Epithelial cell of esophagus (primary cell): Measurements from ENCODE around the gene WDR70.
A peak's percentile ranks its signal among the peaks of the same experiment; 100 is the strongest.
"Not testable (repeated sequence)": the region's sequence is repeated elsewhere in the genome, so short reads cannot be mapped to it uniquely, and the experiment has no call there.

Source experiments
- DNase-seq: peaks from one replicate; pipeline ENCODE4 v3.0.0; 2010; ENCODE audit warnings: low read depth
- H3K4me3 ChIP-seq: 2 replicates; pipeline ENCODE4 v1.5.1; 2011; ENCODE audit warnings: mild to moderate bottlenecking, low read length, control low read depth
- CTCF ChIP-seq: IDR thresholded peaks from 2 replicates; pipeline ENCODE4 v1.5.1; 2011; ENCODE audit warnings: low read depth, mild to moderate bottlenecking, low read length, control low read depth, inconsistent platforms; ENCODE audit not compliant: insufficient read depth; ENCODE audit errors: missing control alignments

Gene WDR70

GRCh38 chr5:37471666-37472197 is 92.6 kb downstream of the WDR70 start:
- no peak for DNase-seq
- no peak for TF ChIP-seq CTCF
- H3K4me3 ChIP-seq, result no peak overlapping the region

GRCh38 chr5:37477426-37477825 is 98.3 kb downstream of the WDR70 start:
- DNase-seq, result no peak
- TF ChIP-seq CTCF, result no peak
- H3K4me3 ChIP-seq, result no peak overlapping the region

GRCh38 chr5:37478121-37478894 is 99.2 kb downstream of the WDR70 start:
- no peak for DNase-seq
- H3K4me3 ChIP-seq, result no peak overlapping the region
- TF ChIP-seq CTCF, result no peak

- not testable (repeated sequence) for DNase-seq, H3K4me3 ChIP-seq
These were observed 102.3 kb downstream of the WDR70 start for GRCh38 chr5:37481395-37481794.

GRCh38 chr5:37490120-37490810 is 111.1 kb downstream of the WDR70 start:
- no peak for DNase-seq
- H3K4me3 ChIP-seq, result no peak overlapping the region
- no peak for TF ChIP-seq CTCF

- DNase-seq, result peak; percentile 70
- H3K4me3 ChIP-seq, result no peak overlapping the region
- TF ChIP-seq CTCF, result no peak
These were observed 111.8 kb downstream of the WDR70 start for GRCh38 chr5:37490931-37491330.

- no peak for TF ChIP-seq CTCF
- DNase-seq, result no peak
- no peak overlapping the region for H3K4me3 ChIP-seq
These were observed 113.8 kb downstream of the WDR70 start for GRCh38 chr5:37492778-37493555.
